Glutamatergic neuron (in vitro differentiated cells): ENCODE data around the gene HOTAIR. TPM values are rescaled to one million over a fixed set of nuclear protein-coding genes. Genes with fewer than 3 reads are reported as not detected.

Source experiments
- DNase-seq: peaks from one replicate; pipeline ENCODE4 v3.0.0; 2022
- H3K27ac Mint-ChIP-seq: one replicate; pipeline ENCODE4 v1.8.0; 2020; ENCODE audit warnings: mild to moderate bottlenecking, mixed read lengths, inconsistent platforms; ENCODE audit not compliant: unreplicated experiment
- H3K27me3 Mint-ChIP-seq: one replicate; pipeline ENCODE4 v1.8.0; 2020; ENCODE audit warnings: mild to moderate bottlenecking, moderate library complexity, mixed read lengths, inconsistent platforms; ENCODE audit not compliant: unreplicated experiment
- H3K36me3 Mint-ChIP-seq: one replicate; pipeline ENCODE4 v1.8.0; 2020; ENCODE audit warnings: mild to moderate bottlenecking, mixed read lengths, inconsistent platforms; ENCODE audit not compliant: unreplicated experiment
- H3K4me1 Mint-ChIP-seq: one replicate; pipeline ENCODE4 v1.8.0; 2020; ENCODE audit warnings: mild to moderate bottlenecking, low read depth, mixed read lengths, inconsistent platforms; ENCODE audit not compliant: unreplicated experiment
- H3K4me3 Mint-ChIP-seq: one replicate; pipeline ENCODE4 v1.8.0; 2020; ENCODE audit warnings: mild to moderate bottlenecking, mixed read lengths, inconsistent platforms; ENCODE audit not compliant: unreplicated experiment
- H3K9me3 Mint-ChIP-seq: one replicate; pipeline ENCODE4 v1.8.0; 2020; ENCODE audit warnings: mild to moderate bottlenecking, moderate library complexity, mixed read lengths, inconsistent platforms; ENCODE audit not compliant: unreplicated experiment
- total RNA-seq: library from RNA; stranded (reverse); fragmentation: NEBNext Ultra II Directional; extraction: Animal tissue kit (Norgen Biotek cat#: 25700); gene quantifications from one replicate; pipeline ENCODE4 v1.2.1, GENCODE V29; 2021; ENCODE audit not compliant: unreplicated experiment
- TF ChIP-seq, protein P1 (sequence below): fragments of 200-600 bp; sonication (generic); IDR thresholded peaks from one replicate; pipeline ENCODE4 v1.5.0; 2021; ENCODE audit not compliant: partially characterized antibody, unreplicated experiment

HOTAIR gene
- total RNA-seq, 1 donor from 2014 or later = not detected

DNA sequence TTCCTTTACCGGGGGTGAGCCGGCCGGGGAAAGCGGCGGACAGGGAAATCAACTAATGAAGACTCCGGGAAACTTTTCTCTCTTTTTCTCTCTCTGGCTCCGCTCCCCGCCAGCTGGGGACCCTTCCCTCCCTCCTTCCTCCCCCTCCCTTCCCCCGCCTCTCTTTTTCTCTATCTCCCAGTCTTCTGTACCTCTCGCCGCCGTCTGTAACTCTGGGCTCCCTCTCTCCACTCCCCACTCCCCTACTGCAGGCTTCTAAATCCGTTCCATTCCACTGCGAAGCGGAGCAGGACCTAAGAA lies 8.7 kb downstream of the HOTAIR start:
- H3K9me3 Mint-ChIP-seq = peaks cover 3% of the 10 kb centered on the region
- H3K27me3 Mint-ChIP-seq = peaks cover 55% of the 10 kb centered on the region
- no peak overlapping the region for H3K4me3 Mint-ChIP-seq
- TF ChIP-seq, protein P1, sequence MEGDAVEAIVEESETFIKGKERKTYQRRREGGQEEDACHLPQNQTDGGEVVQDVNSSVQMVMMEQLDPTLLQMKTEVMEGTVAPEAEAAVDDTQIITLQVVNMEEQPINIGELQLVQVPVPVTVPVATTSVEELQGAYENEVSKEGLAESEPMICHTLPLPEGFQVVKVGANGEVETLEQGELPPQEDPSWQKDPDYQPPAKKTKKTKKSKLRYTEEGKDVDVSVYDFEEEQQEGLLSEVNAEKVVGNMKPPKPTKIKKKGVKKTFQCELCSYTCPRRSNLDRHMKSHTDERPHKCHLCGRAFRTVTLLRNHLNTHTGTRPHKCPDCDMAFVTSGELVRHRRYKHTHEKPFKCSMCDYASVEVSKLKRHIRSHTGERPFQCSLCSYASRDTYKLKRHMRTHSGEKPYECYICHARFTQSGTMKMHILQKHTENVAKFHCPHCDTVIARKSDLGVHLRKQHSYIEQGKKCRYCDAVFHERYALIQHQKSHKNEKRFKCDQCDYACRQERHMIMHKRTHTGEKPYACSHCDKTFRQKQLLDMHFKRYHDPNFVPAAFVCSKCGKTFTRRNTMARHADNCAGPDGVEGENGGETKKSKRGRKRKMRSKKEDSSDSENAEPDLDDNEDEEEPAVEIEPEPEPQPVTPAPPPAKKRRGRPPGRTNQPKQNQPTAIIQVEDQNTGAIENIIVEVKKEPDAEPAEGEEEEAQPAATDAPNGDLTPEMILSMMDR = no peak
- no peaks in the 10 kb centered on the region for H3K4me1 Mint-ChIP-seq
- no peaks in the 10 kb centered on the region for H3K36me3 Mint-ChIP-seq
- no peak overlapping the region for H3K27ac Mint-ChIP-seq
- DNase-seq = no peak

DNA sequence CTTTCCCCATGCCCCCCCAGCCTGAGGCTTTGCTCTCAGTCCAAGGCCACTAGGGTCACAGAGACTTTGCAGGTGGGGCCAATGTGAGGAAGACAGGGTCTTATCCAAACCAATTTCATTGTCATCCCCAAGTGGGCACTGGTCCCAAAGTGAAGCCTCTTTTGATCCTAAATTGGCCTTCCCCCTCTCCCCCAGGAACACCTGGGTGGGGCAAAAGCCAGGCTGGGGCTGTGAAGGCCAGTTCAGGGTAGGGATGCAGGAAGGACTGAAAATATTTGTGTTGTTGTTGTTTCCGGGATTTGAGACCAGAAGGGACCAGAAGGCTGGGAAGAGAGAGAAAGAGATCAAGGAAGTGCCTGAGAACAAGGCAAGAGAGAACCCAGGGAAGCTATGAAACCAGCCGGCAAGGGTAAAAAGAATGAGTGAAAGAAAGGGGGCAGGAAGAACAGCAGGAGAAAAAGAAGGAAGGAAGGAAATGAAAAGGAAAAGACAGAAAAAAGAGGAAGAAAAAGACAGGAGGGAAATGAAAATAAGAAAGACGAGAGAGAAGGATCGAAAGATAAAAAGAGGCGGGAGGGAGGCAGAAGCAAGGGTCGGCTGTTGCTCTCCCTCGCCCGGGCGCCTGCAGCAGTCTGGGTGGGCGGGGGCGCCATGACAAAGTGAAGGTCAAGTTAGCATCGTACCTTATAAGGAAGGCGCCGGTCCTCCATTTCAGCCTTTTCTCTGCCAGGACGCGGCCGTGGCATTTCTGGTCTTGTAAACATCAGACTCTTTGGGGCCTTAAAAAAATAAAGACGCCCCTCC lies 9.3 kb downstream of the HOTAIR start:
- peaks cover 1% of the 10 kb centered on the region for H3K36me3 Mint-ChIP-seq
- peaks cover 3% of the 10 kb centered on the region for H3K9me3 Mint-ChIP-seq
- peaks cover 55% of the 10 kb centered on the region for H3K27me3 Mint-ChIP-seq
- DNase-seq = no peak
- H3K27ac Mint-ChIP-seq = no peak overlapping the region
- TF ChIP-seq, protein P1 = no peak
- H3K4me1 Mint-ChIP-seq = no peaks in the 10 kb centered on the region
- no peak overlapping the region for H3K4me3 Mint-ChIP-seq

DNA sequence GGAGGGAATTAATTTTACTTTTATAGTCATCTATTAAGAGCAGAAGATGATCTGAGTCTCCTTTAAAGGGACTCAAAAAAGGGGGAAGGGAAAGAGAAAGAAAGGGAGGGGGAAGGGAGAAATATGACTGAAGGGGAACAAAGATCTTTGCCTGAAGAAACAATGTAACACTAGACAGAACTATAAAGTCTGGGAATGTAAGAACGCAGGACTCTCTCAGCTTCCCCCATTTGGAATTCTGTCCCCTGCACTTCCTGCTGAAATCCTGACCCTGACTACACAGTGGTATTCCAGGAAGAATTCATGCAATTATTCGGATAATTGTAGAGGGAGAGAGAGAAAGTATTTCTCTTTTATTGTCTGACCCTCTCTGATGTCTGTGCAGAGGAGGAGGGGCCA lies 10.4 kb downstream of the HOTAIR start:
- no peak overlapping the region for H3K4me3 Mint-ChIP-seq
- H3K27ac Mint-ChIP-seq = no peak overlapping the region
- no peak for DNase-seq
- TF ChIP-seq, protein P1 = no peak
- peaks cover 4% of the 10 kb centered on the region for H3K36me3 Mint-ChIP-seq
- H3K27me3 Mint-ChIP-seq = peaks cover 52% of the 10 kb centered on the region
- H3K9me3 Mint-ChIP-seq = peaks cover 4% of the 10 kb centered on the region
- H3K4me1 Mint-ChIP-seq = no peaks in the 10 kb centered on the region

DNA sequence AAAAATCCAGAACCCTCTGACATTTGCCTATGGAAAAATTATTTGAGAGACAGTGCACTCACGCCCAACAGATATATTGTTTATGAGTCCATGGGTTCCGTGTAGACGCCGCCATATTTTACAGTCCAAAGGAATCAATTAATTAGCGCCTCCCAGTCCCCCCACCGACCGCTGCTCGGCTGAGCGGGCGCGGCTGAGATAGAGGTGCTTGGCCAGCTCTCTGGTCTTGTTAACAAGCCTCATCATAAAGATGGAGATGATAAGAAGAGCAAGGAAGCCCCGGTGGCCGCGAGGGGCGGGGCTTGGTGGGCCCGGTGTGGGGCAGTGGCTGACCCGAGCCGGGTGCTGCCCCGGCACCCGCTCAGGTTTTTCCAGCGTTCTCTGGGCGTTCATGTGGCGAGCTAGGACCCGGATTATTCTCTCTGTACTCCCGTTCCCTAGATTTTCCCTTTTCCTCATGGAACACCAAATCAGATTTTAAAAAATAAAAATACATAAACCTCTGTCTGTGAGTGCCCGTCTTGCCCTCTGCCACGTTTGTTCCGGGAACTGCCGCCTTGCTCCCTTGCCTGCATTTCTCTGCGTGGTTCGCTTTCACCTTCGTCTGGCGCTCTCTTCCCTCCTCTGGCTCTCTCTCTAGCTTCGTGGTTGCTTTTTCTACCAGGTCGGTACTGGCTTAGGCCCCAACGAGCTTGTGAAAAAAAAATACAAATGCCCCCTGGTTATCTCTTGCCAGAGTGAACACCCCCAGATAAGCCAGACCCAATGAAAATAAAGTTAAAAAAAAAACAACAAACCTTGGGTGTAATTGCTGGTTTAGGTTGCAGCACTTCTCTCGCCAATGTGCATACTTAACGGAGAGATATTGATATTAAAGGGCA lies 11.1 kb downstream of the HOTAIR start:
- no peak overlapping the region for H3K4me3 Mint-ChIP-seq
- no peak overlapping the region for H3K27ac Mint-ChIP-seq
- TF ChIP-seq, protein P1 = no peak
- H3K27me3 Mint-ChIP-seq = peaks cover 52% of the 10 kb centered on the region
- H3K4me1 Mint-ChIP-seq = no peaks in the 10 kb centered on the region
- peaks cover 4% of the 10 kb centered on the region for H3K9me3 Mint-ChIP-seq
- peaks cover 4% of the 10 kb centered on the region for H3K36me3 Mint-ChIP-seq
- no peak for DNase-seq

DNA sequence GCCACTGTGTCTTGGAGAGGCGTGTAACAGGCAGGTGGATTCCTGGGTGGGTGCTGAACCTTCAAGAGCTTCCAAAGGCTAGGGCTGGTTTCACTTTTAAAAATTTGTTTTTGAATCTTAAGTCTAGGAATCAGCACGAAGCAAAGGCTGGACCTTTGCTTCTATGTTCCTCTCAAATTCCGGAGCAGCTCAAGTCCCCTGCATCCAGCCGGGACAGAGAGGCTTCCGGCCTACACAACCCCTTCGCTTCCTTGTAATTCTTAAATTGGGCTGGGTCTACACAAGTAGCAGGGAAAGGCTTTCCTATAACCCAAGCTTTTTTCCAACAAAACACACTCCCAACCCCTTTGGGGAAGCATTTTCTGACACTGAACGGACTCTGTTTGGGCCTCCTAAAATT lies 11.7 kb downstream of the HOTAIR start:
- H3K4me1 Mint-ChIP-seq = no peaks in the 10 kb centered on the region
- no peak for DNase-seq
- no peak overlapping the region for H3K27ac Mint-ChIP-seq
- TF ChIP-seq, protein P1 = no peak
- H3K9me3 Mint-ChIP-seq = peaks cover 6% of the 10 kb centered on the region
- H3K27me3 Mint-ChIP-seq = peaks cover 52% of the 10 kb centered on the region
- H3K4me3 Mint-ChIP-seq = no peak overlapping the region
- peaks cover 4% of the 10 kb centered on the region for H3K36me3 Mint-ChIP-seq
